HL-60 (cell line): ENCODE data around the gene AQP1.

Experiments used
- POLR2AphosphoS5 ChIP-seq: IDR thresholded peaks from 2 replicates; pipeline ENCODE4 v1.6.1; 2012; ENCODE audit warnings: low read depth
- TF ChIP-seq, protein P1 (sequence below): IDR thresholded peaks from one replicate; pipeline ENCODE4 v1.5.1; 2011; ENCODE audit warnings: low read length, control low read depth, inconsistent platforms; ENCODE audit not compliant: insufficient read depth

- TF ChIP-seq POLR2AphosphoS5 = no peak
- TF ChIP-seq, protein P1, sequence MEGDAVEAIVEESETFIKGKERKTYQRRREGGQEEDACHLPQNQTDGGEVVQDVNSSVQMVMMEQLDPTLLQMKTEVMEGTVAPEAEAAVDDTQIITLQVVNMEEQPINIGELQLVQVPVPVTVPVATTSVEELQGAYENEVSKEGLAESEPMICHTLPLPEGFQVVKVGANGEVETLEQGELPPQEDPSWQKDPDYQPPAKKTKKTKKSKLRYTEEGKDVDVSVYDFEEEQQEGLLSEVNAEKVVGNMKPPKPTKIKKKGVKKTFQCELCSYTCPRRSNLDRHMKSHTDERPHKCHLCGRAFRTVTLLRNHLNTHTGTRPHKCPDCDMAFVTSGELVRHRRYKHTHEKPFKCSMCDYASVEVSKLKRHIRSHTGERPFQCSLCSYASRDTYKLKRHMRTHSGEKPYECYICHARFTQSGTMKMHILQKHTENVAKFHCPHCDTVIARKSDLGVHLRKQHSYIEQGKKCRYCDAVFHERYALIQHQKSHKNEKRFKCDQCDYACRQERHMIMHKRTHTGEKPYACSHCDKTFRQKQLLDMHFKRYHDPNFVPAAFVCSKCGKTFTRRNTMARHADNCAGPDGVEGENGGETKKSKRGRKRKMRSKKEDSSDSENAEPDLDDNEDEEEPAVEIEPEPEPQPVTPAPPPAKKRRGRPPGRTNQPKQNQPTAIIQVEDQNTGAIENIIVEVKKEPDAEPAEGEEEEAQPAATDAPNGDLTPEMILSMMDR = no peak
Observed at GRCh38 chr7:30916767-30917166, 5.1 kb downstream of the AQP1 start.
